Measurements from ENCODE around the gene NINJ2. TPM values are rescaled to one million over a fixed set of nuclear protein-coding genes. Genes with fewer than 3 reads are reported as not detected.
"Not testable (repeated sequence)": the region's sequence is repeated elsewhere in the genome, so short reads cannot be mapped to it uniquely, and the experiment has no call there.

The NINJ2 gene
- total RNA-seq, 1 donor, result 19.4 TPM

DNA sequence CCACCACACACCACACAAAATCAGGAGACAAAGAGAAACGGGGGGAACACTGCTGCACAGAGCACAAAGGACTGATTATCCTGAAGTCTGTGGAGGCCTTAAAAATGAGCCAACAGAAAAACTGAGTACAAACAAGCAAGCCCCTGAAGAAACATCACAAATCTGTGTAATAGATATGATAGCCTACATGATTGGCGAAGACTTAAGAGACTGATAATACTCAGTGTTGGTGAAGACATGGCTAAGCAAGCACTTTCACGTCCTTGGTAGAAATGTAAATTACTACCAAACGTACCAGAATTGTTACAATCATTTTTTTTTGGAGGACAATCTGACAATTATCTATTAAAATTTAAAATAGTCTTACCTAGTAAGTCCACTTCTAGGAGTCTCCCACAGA is 74.6 kb downstream of the NINJ2 start:
- DNase-seq (ENCODE audit: low read depth in 2 of 3, low spot score in 2 of 3), result no peak

DNA sequence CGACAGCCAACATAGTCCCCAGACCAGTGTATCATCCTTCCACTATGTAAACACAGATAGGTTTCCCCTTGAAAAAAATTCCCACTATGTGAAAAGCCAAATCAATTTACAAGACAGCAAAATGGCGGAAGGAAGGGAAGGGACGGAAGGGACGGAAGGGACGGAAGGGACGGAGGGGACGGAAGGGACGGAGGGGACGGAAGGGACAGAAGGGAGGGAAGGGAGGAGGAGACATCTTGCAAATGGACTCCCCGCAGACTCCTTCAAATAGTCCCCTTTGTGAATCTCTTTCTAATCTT is 75.3 kb downstream of the NINJ2 start:
- DNase-seq (ENCODE audit: low read depth in 2 of 3, low spot score in 2 of 3), result no peak

DNA sequence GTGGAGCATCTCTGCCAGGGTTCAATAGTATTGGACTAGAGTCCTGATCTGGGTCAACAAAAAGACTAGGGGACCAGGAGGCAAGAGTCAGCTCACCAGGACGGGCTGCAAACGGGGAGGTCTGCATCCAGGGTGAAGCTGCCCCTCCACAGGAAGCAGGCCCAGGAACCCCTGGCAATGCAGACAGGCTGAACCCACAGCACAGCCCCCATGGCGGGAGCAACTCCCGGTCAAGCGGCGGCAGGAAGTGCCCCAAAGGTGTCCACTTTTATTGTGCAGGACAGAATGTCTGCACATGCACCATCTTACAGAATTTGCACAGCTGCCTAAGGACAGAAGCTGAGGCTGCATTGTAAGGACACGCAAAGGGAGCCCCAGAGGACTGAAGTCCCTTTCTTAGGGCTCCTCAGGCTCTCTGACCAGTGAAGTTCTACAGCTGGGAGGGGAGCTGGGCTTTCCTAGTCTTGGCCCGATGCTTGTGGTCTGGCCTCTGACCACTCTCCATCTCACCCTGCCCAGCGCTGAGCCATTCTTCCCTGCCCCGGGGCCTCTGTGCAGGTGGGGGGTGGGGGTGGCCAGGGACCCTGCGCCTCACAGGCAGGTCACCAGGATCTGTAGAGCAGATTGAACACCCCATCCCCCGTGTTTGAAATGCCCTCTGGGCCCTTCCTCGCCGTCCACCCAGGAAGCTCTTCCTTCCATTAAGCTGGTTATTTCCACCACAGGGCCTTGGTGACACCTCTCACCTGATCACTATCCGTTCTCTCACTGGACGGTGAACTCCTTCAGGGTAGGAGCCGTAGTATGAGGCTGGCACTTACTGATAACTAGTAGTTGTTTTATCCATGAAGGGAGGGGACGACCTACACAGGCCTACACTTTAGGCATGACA is 75.9 kb downstream of the NINJ2 start:
- no peak for DNase-seq (ENCODE audit: low read depth in 2 of 3, low spot score in 2 of 3)

- DNase-seq (ENCODE audit: low read depth in 2 of 3, low spot score in 2 of 3), result no peak
Observed at GRCh38 chr12:586318-587071, 76.8 kb downstream of the NINJ2 start.

DNA sequence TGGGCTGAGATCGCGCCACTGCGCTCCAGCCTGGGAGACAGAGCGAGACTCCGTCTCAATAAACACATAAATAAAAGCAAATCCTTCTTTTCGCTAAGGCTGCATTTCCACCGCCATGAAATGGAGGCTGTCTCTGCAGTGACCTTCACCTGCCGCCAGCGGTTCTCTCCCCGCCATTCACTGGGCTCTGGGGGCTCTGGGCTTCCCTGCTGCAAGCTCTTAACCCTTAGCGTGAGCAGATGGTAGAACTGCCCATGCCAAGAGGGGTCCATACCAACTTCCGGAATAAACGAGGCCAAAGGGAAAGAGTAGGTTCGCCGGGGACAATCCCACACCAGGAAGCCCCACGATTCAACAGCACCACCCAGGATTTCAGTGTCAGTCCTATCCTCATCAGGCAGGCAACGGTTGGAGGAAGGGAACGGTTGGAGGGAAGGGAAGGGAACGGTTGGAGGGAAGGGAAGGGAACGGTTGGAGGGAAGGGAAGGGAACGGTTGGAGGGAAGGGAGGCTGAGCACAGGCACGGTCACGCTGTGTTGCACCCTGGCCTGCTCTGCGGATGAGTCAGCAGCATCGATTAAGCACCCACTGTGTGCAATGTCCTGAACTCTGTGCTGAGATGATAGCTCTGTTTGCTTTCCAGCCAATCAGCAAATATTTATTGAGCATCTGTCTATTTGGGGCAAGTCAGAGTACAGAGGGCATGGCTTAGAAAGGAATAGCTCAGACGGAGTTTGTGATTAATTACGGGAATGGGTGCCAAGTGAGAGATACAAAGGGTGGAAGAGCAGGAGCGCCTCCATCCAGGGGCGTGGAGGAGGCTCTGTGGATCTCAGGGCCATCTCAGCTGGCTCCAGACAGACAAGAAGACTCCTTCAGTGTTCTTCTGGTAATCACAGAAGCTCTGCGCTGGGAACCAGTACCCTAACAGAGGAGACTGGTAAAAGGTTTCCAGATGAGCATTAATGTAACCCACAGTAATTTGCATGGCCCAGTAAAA is 77.9 kb downstream of the NINJ2 start:
- DNase-seq (ENCODE audit: low read depth in 2 of 3, low spot score in 2 of 3), result no peak

GRCh38 chr12:583251-583869 is 79.9 kb downstream of the NINJ2 start:
- DNase-seq (ENCODE audit: low read depth in 2 of 3, low spot score in 2 of 3), result no peak

- no peak for DNase-seq (ENCODE audit: low read depth in 2 of 3, low spot score in 2 of 3)
Observed at GRCh38 chr12:581746-582145, 81.5 kb downstream of the NINJ2 start.

- no peak for DNase-seq (ENCODE audit: low read depth in 2 of 3, low spot score in 2 of 3)
Observed at GRCh38 chr12:581321-581720, 81.9 kb downstream of the NINJ2 start.

DNA sequence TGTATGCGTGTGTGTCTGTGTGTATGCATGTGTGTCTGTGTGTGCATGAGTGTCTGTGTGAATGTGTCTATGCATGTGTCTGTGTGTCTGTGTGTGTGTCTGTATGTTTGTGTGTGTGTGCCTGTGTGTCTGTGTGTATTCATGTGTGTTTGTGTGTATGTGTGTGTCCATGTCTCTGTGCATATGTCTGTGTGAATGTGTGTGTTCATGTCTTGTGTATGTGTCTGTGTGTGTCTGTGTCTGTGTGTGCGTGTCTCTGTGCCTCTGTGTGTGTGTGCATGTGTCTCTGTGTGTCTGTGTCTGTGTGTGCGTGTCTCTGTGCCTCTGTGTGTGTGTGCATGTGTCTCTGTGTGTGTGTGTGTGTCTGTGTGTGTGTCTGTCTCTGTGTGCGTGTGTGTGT is 82.4 kb downstream of the NINJ2 start:
- DNase-seq (ENCODE audit: low read depth in 2 of 3, low spot score in 2 of 3), result no peak

GRCh38 chr12:579420-580110 is 83.7 kb downstream of the NINJ2 start:
- no peak for DNase-seq (ENCODE audit: low read depth in 2 of 3, low spot score in 2 of 3)

DNA sequence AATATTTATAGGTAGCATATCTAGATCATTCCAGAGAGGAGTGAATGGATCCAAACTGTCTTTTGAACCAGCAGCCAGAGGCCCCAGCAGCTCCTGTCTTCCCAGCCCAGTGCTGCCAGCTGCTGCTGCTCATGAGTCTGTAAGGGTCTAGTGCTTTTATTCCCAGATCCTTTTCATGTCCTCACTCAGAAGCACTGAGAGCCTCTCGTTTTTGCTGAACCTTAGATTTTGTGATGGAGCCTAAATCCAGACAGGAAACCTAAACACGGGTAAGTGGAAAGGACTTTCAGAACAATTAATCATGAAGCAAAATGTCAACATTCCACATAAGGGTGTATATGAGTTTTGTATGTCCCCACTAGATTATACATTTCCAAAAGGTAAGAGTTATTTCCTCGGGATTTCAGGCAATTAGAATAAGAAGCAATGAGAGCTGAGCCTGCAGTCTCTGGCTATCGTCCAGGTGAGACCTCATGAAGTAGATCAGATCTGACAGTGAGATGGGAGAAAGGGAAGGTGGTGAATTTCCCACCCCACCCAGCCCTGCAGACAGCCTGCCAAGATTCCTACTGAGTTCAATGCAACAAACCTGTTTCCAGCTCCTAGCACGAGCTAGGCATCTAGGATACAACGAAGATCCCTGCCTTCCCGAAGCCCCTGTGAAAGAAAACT is 84.4 kb downstream of the NINJ2 start:
- no peak for DNase-seq (ENCODE audit: low read depth in 2 of 3, low spot score in 2 of 3)

DNA sequence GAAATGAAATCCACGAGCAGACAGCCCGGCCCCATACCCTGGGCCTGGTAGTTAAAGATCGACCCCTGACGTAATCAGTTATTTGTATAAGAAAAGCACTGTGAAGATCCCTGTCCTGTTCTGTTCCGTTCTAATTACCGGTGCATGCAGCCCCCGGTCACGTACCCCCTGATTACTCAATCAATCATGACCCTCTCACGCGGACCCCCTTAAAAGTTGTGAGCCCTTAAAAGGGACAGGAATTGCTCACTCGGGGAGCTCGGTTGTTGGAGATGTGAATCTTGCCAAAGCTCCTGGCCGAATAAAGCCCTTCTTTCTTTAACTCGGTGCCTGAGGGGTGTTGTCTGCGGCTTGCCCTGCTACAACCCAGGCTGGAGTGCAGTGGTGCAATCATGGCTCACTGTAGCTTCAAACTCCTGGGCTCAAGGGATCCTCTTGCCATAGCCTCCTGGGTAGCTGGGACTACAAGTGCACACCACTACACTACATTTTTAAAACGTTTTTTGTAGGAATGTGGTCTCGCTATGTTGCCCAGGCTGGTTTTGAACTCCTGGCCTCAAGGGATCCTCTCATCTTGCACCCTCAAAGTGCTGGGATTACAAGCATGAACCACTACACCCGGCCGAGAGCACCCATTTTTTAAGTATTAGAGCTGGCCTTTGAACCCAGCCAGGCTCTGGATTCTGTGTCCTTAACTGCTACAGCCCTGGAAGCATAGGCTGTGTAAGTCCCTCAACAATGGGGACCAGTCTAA is 85.1 kb downstream of the NINJ2 start:
- DNase-seq (ENCODE audit: low read depth in 2 of 3, low spot score in 2 of 3), result not testable (repeated sequence)

- no peak for DNase-seq (ENCODE audit: low read depth in 2 of 3, low spot score in 2 of 3)
Observed at GRCh38 chr12:576615-577110, 86.6 kb downstream of the NINJ2 start.

- peak; percentile 75 to 87 (median 78) for DNase-seq (ENCODE audit: low read depth in 2 of 3, low spot score in 2 of 3)
Observed at GRCh38 chr12:575948-576614, 87.2 kb downstream of the NINJ2 start.

- no peak for DNase-seq (ENCODE audit: low read depth in 2 of 3, low spot score in 2 of 3)
Observed at GRCh38 chr12:575129-575502, 88.1 kb downstream of the NINJ2 start.

DNA sequence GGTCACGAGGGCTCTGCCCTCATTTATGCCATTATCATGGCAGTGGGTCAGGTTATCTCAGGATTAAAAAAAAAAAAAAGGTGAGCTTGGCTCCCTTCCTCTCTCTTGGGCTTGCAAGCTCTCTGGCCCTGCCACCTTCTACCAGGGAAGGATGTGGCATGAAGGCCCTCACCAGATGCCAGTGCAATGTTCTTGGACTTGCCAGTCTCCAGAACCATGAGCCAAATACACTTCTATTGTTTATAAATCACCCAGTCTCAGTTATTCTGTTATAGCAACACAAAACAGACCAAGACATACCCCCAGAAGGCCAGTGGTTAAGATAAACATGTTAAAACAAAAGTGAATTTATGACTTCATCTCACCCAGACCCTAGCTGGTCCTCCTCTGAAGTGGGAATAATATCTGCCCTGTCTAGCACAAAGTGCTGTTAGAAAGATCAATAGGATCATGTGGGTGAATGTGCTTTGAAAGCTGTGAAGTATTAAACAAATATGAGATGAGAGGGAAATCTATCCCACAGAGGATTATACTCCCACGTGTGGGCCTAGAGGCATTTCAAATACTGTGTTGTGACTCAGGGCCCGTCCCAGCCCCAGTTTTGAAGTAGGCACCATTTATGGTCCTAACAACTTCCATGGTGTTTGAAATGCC is 88.6 kb downstream of the NINJ2 start:
- no peak for DNase-seq (ENCODE audit: low read depth in 2 of 3, low spot score in 2 of 3)

- DNase-seq (ENCODE audit: low read depth in 2 of 3, low spot score in 2 of 3), result no peak
Observed at GRCh38 chr12:573232-573631, 90.0 kb downstream of the NINJ2 start.

DNA sequence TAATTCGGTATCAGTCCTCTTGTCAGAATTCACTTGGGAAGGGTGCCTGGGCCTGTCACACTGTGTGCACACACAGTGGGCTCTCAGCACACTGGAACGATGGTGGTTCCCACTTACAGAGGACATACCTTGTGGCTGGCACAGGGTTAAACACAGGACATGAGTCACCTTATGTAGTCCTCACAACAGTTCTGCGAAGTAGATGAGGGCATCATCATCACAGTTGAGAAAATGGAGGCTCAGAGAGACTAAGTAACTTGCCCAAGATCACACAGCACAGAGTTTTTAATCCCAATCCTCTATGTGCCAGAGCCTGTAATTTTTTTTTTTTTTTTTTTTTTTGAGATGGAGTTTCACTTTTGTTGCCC is 90.7 kb downstream of the NINJ2 start:
- no peak for DNase-seq (ENCODE audit: low read depth in 2 of 3, low spot score in 2 of 3)
